WTC11 (cell line): ENCODE measurements around the gene FAM20A. TPM values are rescaled to one million over a fixed set of nuclear protein-coding genes. Genes with fewer than 3 reads are reported as not detected.

ENCODE experiments used
- ATAC-seq: fragments of 200-7000 bp; cut with Tn5 transposase; 2 replicates; pipeline ENCODE4 v1.10.0; 2021; ENCODE audit warnings: mild to moderate bottlenecking, moderate library complexity
- CTCF ChIA-PET: fragments of 300-600 bp; sonication (Branson Sonifier 250); formaldehyde crosslinking; loops from one replicate; lab custom pipeline; 2021; ENCODE audit warnings: antibody characterized with exemption; lab: Charles Lee
- POLR2A ChIA-PET: fragments of 350-600 bp; sonication (Branson Sonifier 250); formaldehyde crosslinking; loops from one replicate; lab custom pipeline; 2021; ENCODE audit warnings: antibody characterized with exemption; lab: Charles Lee
- DNase-seq: peaks from one replicate; pipeline ENCODE4 v3.0.0; 2021; ENCODE audit warnings: low spot score
- H3K27ac Mint-ChIP-seq: 2 replicates; pipeline ENCODE4 v1.8.0; 2021; ENCODE audit warnings: mixed read lengths
- H3K27me3 Mint-ChIP-seq: 2 replicates; pipeline ENCODE4 v1.8.0; 2021; ENCODE audit warnings: low read depth, mild to moderate bottlenecking, moderate library complexity, mixed read lengths
- H3K36me3 Mint-ChIP-seq: 2 replicates; pipeline ENCODE4 v1.8.0; 2021; ENCODE audit warnings: mixed read lengths
- H3K4me1 Mint-ChIP-seq: 2 replicates; pipeline ENCODE4 v1.8.0; 2022; ENCODE audit warnings: mixed read lengths
- H3K4me3 Mint-ChIP-seq: 2 replicates; pipeline ENCODE4 v1.8.0; 2021; ENCODE audit warnings: mild to moderate bottlenecking, moderate library complexity, mixed read lengths
- H3K9me3 Mint-ChIP-seq: 2 replicates; pipeline ENCODE4 v1.8.0; 2021; ENCODE audit warnings: mixed read lengths
- CDX4 ChIP-seq: fragments of 250-450 bp; sonication (Bioruptor Pico); IDR thresholded peaks from 2 replicates; pipeline ENCODE4 v1.9.0; 2021; ENCODE audit warnings: moderate library complexity, mild to moderate bottlenecking, inconsistent platforms, borderline replicate concordance
- CREB1 ChIP-seq: sonication (generic); formaldehyde crosslinking; IDR thresholded peaks from 2 replicates; pipeline ENCODE4 v1.8.0; 2023; ENCODE audit warnings: mild to moderate bottlenecking, missing genetic modification reagents
- E2F4 ChIP-seq: sonication (generic); formaldehyde crosslinking; IDR thresholded peaks from 2 replicates; pipeline ENCODE4 v1.8.1; 2022; ENCODE audit warnings: low read depth, mild to moderate bottlenecking, moderate library complexity, missing genetic modification reagents, borderline replicate concordance
- FOXP4 ChIP-seq: sonication (generic); formaldehyde crosslinking; IDR thresholded peaks from 2 replicates; pipeline ENCODE4 v1.8.0; 2022; ENCODE audit warnings: mild to moderate bottlenecking, missing genetic modification reagents
- GRHL2 ChIP-seq: fragments of 250-450 bp; sonication (Bioruptor Pico); IDR thresholded peaks from 2 replicates; pipeline ENCODE4 v1.8.0; 2022; ENCODE audit warnings: mild to moderate bottlenecking, moderate library complexity; ENCODE audit not compliant: insufficient replicate concordance, severe bottlenecking
- HMGXB4 ChIP-seq: sonication (generic); formaldehyde crosslinking; IDR thresholded peaks from 2 replicates; pipeline ENCODE4 v1.8.1; 2023; ENCODE audit warnings: mild to moderate bottlenecking, moderate library complexity, missing genetic modification reagents
- PREB ChIP-seq: sonication (generic); formaldehyde crosslinking; IDR thresholded peaks from 2 replicates; pipeline ENCODE4 v1.8.1; 2022; ENCODE audit warnings: mild to moderate bottlenecking, missing genetic modification reagents, moderate library complexity, borderline replicate concordance
- STAT6 ChIP-seq: sonication (generic); formaldehyde crosslinking; conservative IDR thresholded peaks from 2 replicates; pipeline ENCODE4 v1.8.1; 2023; ENCODE audit warnings: mild to moderate bottlenecking, low read depth, missing genetic modification reagents, moderate library complexity
- ZNF138 ChIP-seq: sonication (generic); formaldehyde crosslinking; conservative IDR thresholded peaks from 2 replicates; pipeline ENCODE4 v1.8.1; 2022; ENCODE audit warnings: mild to moderate bottlenecking, moderate library complexity, missing genetic modification reagents
- ZNF281 ChIP-seq: sonication (generic); formaldehyde crosslinking; IDR thresholded peaks from 2 replicates; pipeline ENCODE4 v1.8.0; 2023; ENCODE audit warnings: mild to moderate bottlenecking, missing genetic modification reagents
- ZNF396 ChIP-seq: fragments of 250-450 bp; sonication (Bioruptor Pico); IDR thresholded peaks from 2 replicates; pipeline ENCODE4 v1.8.0; 2021; ENCODE audit warnings: mild to moderate bottlenecking, moderate library complexity, borderline replicate concordance
- ZNF425 ChIP-seq: fragments of 250-450 bp; sonication (Bioruptor Pico); conservative IDR thresholded peaks from 2 replicates; pipeline ENCODE4 v1.9.0; 2021; ENCODE audit warnings: mild to moderate bottlenecking
- total RNA-seq: library from RNA; stranded (reverse); gene quantifications from 3 replicates; pipeline ENCODE4 v1.2.3, GENCODE V29; 2021

Gene FAM20A
- total RNA-seq, 1 experiment from 2014 or later, result 5.8 TPM

GRCh38 chr17:68641276-68642117, 40.3 kb upstream of the FAM20A start:
- ATAC-seq, result no peak
- Mint-ChIP-seq H3K4me3 (no peak overlapping the region), H3K27me3 (no peaks in the 10 kb centered on the region; the same call in 1 of the 2 replicates), H3K4me1 (no peaks in the 10 kb centered on the region), H3K36me3 (peaks cover 3% of the 10 kb centered on the region), H3K27ac (no peak overlapping the region), H3K9me3 (peaks cover 10% of the 10 kb centered on the region)
- DNase-seq, result no peak
- ChIA-PET CTCF (interaction anchor here (2.0 kb wide), 1 partner anchor 28 kb away, joined by 6 read pairs; no protein-coding TSS in a partner anchor), POLR2A (no interaction called here)
- TF ChIP-seq ZNF396 (CRISPR knock-in tag) (no peak), HMGXB4 (CRISPR knock-in tag) (no peak), GRHL2 (CRISPR knock-in tag) (no peak), CDX4 (CRISPR knock-in tag) (no peak), ZNF425 (CRISPR knock-in tag) (no peak), PREB (no peak), E2F4 (CRISPR knock-in tag) (no peak), FOXP4 (CRISPR knock-in tag) (no peak), CREB1 (no peak)

GRCh38 chr17:68640242-68640989, 39.2 kb upstream of the FAM20A start:
- ATAC-seq, result no peak
- TF ChIP-seq CDX4 (CRISPR knock-in tag) (no peak), ZNF281 (no peak), STAT6 (no peak), ZNF138 (CRISPR knock-in tag) (no peak), GRHL2 (CRISPR knock-in tag) (no peak)

More at GRCh38 chr17:68640242-68640989, 39.2 kb upstream of the FAM20A start:
- ChIA-PET POLR2A (no interaction called here), CTCF (interaction anchor here (2.0 kb wide), 1 partner anchor 27 kb away, joined by 6 read pairs; no protein-coding TSS in a partner anchor)
- Mint-ChIP-seq H3K27ac (no peak overlapping the region), H3K4me1 (peaks cover 5% of the 10 kb centered on the region), H3K4me3 (no peak overlapping the region), H3K27me3 (no peaks in the 10 kb centered on the region; the same call in 1 of the 2 replicates), H3K9me3 (peaks cover 14% of the 10 kb centered on the region), H3K36me3 (peaks cover 3% of the 10 kb centered on the region)
- DNase-seq, result no peak
